Kidney (tissue), 14 donors: Measurements from ENCODE around the gene RNF149. TPM values are rescaled to one million over a fixed set of nuclear protein-coding genes. Genes with fewer than 3 reads are reported as not detected.

Experiments
- DNase-seq, 5 donors: peaks; one replicate each; pipeline ENCODE4 v3.0.0-alpha.2; 2013 to 2020
- FAIRE-seq: peaks from 2 replicates; lab custom pipeline; 2012; peaks lifted over from hg19 to GRCh38; lab: Jason Lieb, UNC
- H3K27ac ChIP-seq, 2 donors: one replicate each; pipeline ENCODE4 v1.7.0; 2013; ENCODE audit warnings: low read depth in 2 of 2, low read length in 2 of 2, inconsistent platforms in 1 of 2
- H3K27me3 ChIP-seq: one replicate; pipeline ENCODE4 v1.7.1; 2013; ENCODE audit warnings: low read length, inconsistent platforms; ENCODE audit not compliant: control insufficient read depth, insufficient read depth
- H3K36me3 ChIP-seq, 3 donors: one replicate each; pipeline versions ENCODE4 v1.7.0 to v1.7.1; 2013; ENCODE audit warnings: low read length in 3 of 3, control low read depth in 1 of 3, inconsistent platforms in 1 of 3; ENCODE audit not compliant: insufficient read depth in 3 of 3, control insufficient read depth in 2 of 3
- H3K4me1 ChIP-seq, 3 donors: one replicate each; pipeline versions ENCODE4 v1.7.0 to v1.7.1; 2013; ENCODE audit warnings: low read length in 3 of 3, inconsistent platforms in 1 of 3, low read depth in 1 of 3; ENCODE audit not compliant: control insufficient read depth in 2 of 3, insufficient read depth in 2 of 3
- H3K4me3 ChIP-seq, 3 donors: one replicate each; pipeline versions ENCODE4 v1.7.0 to v1.8.1; 2013; ENCODE audit warnings: low read length in 3 of 3, control low read depth in 1 of 3, inconsistent platforms in 1 of 3
- H3K9ac ChIP-seq, 3 donors: one replicate each; pipeline versions ENCODE4 v1.7.0 to v1.7.1; 2013; ENCODE audit warnings: low read length in 3 of 3, control low read depth in 1 of 3, inconsistent platforms in 1 of 3
- H3K9me3 ChIP-seq, 3 donors: one replicate each; pipeline versions ENCODE4 v1.7.0 to v1.7.1; 2013; ENCODE audit warnings: low read length in 3 of 3, control low read depth in 1 of 3, inconsistent platforms in 1 of 3; ENCODE audit not compliant: control insufficient read depth in 2 of 3, insufficient read depth in 1 of 3
- intact Hi-C: fragments of 100-400 bp; cut with DNase I; formaldehyde crosslinking; loops from one replicate; pipeline ENCODE4 v1.11.1; 2022
- polyA plus RNA-seq: library from polyadenylated mRNA; stranded (reverse); fragments of 350-450 nt; fragmentation: Illumina TruSeq; extraction: RNeasy Lipid Tissue Mini Kit (QIAGEN cat#74804); gene quantifications from one replicate; pipeline ENCODE4 v1.2.3, GENCODE V29; 2014; ENCODE audit warnings: low read depth, low replicate concordance; ENCODE audit not compliant: insufficient read depth
- total RNA-seq: library from RNA; stranded (reverse); fragmentation: NEBNext Ultra II Directional; extraction: Animal tissue kit (Norgen Biotek cat#: 25700); gene quantifications from one replicate; pipeline ENCODE4 v1.2.1, GENCODE V29; 2021
- TF ChIP-seq, protein P1 (sequence below): IDR thresholded peaks from 3 replicates; pipeline ENCODE4 v1.5.1; 2012; ENCODE audit warnings: mild to moderate bottlenecking, moderate library complexity, borderline replicate concordance; ENCODE audit not compliant: insufficient read depth; ENCODE audit errors: extremely low read depth
- donor health status: control.
- donor health status: control.
- donor health status: control.
- donor health status: control.
- donor health status: control.
- donor health status: DM: yes; HTN: yes; CAD: no.
- donor health status: Normal renal cell carcinoma (clear cell type).

Gene RNF149
- total and polyA plus RNA-seq, 2 donors from 2014 or later, result 30.1 to 75.8 TPM

DNA sequence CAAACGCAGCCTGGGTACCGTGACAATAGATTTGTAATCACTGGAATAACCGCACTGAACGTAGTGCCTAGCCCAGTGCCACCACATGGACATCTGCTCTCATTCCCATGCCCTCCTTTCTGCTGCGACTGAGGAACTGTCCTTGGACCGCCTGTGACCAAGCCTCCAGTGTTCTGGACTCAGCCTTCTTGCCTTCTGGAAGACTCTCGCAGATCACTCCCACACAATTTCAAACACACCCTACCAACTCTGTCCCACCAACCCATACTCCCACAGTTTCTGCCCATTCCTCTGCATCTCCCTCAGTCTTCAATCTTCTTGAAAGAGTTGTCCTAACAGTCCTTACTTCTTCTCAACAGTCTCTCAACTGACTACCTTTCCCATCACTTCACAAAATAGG lies 2.1 kb downstream of the RNF149 start:
- Histone ChIP-seq H3K36me3 (no peaks in the 10 kb centered on the region), H3K9ac (peak overlapping the region; percentile 20 to 91 (median 20)), H3K9me3 (no peaks in the 10 kb centered on the region), H3K27ac (peak overlapping the region; percentile 15 to 95), H3K27me3 (no peaks in the 10 kb centered on the region), H3K4me3 (peak overlapping the region; percentile 47 to 85 (median 82)), H3K4me1 (peaks cover 5 to 12% (median 6%) of the 10 kb centered on the region in 3 donors)
- intact Hi-C loops, result no loop called here
- TF ChIP-seq, protein P1, sequence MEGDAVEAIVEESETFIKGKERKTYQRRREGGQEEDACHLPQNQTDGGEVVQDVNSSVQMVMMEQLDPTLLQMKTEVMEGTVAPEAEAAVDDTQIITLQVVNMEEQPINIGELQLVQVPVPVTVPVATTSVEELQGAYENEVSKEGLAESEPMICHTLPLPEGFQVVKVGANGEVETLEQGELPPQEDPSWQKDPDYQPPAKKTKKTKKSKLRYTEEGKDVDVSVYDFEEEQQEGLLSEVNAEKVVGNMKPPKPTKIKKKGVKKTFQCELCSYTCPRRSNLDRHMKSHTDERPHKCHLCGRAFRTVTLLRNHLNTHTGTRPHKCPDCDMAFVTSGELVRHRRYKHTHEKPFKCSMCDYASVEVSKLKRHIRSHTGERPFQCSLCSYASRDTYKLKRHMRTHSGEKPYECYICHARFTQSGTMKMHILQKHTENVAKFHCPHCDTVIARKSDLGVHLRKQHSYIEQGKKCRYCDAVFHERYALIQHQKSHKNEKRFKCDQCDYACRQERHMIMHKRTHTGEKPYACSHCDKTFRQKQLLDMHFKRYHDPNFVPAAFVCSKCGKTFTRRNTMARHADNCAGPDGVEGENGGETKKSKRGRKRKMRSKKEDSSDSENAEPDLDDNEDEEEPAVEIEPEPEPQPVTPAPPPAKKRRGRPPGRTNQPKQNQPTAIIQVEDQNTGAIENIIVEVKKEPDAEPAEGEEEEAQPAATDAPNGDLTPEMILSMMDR, result no peak
- no peak for DNase-seq
- no peak for FAIRE-seq

DNA sequence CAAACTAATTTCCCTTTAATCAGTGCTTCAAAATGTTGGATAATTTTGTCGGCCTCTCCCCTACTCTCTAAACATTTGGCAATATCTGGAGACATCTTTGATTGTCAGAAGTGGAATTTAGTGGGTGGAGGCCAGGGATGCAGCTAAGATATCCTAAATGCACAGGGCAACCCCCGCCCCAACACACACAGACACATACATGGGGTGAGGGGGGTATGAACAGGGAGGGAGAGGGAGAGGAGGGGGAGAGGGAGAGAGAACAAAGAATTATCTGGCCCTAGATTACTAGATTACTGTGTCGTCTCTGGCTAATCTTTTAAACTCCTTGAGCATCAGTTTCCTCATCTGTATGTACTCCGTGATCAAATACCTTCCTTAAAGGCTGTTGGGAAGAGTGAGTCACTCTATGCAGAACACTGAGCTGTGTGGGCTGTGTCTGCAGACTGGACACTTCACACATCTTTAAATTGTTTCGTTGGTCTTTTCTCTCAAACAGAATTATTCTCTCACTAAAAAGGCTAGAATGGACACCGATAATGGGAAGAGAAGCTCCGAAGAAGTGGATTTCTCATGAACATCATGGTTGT lies 2.9 kb downstream of the RNF149 start:
- H3K27me3 ChIP-seq, result no peaks in the 10 kb centered on the region
- H3K36me3 ChIP-seq, result no peaks in the 10 kb centered on the region
- no peak for FAIRE-seq
- peaks cover 0 to 12% (median 5%) of the 10 kb centered on the region in 3 donors for H3K4me1 ChIP-seq
- peak overlapping the region in 1 of 3 donors; percentile 91 for H3K9ac ChIP-seq
- intact Hi-C loops, result no loop called here
- TF ChIP-seq, protein P1, result no peak
- peak overlapping the region in 2 of 3 donors; percentile 82 to 85 for H3K4me3 ChIP-seq
- H3K27ac ChIP-seq, result no peak overlapping the region
- DNase-seq, result no peak
- H3K9me3 ChIP-seq, result no peaks in the 10 kb centered on the region

DNA sequence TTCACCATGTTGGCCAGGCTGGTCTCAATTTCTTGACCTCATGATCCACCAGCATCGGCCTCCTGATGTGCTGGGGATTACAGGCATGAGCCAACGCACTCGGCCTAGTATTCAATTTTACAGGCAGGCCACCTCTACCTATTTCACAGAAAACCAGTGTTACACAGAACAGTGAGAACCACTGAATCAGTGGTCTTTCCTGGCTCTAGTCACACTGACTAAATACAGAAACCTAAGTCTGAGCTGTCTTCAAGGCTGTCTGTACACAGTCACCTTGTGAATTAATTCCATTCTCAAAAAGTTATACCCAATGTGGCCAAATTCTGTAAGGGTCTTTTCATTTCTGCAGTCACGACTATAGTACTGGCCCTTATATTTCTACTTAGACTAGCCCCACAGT lies 3.5 kb downstream of the RNF149 start:
- Histone ChIP-seq H3K9me3 (no peaks in the 10 kb centered on the region), H3K27me3 (no peaks in the 10 kb centered on the region), H3K36me3 (no peaks in the 10 kb centered on the region), H3K4me3 (peak overlapping the region in 1 of 3 donors; percentile 10), H3K9ac (no peak overlapping the region), H3K27ac (no peak overlapping the region), H3K4me1 (peaks cover 0 to 12% (median 5%) of the 10 kb centered on the region in 3 donors)
- TF ChIP-seq, protein P1, result no peak
- FAIRE-seq (no peak), DNase-seq (no peak)
- intact Hi-C loops, result no loop called here

DNA sequence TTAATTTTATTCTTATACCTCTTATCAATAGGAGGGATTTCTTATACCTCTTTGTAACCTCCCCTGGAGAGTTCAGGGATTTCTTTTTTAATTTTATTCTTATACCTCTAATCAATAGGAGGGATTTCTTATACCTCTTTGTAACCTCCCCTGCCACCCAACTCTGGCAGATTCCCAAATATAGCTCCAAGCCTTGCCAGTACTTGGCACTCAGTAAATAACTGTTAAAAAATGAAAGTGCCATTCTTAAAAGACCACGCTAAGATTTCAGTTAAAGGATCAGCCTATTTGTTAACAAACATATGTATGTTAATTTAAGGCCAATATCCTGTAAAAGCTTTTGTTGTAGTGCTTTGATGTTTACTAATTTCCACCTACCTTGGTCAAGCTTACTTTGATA lies 4.8 kb downstream of the RNF149 start:
- no peak overlapping the region for H3K27ac ChIP-seq
- no peaks in the 10 kb centered on the region for H3K9me3 ChIP-seq
- no peaks in the 10 kb centered on the region for H3K27me3 ChIP-seq
- no peak overlapping the region for H3K9ac ChIP-seq
- no peak for DNase-seq
- no peak for FAIRE-seq
- TF ChIP-seq, protein P1, result no peak
- H3K4me1 ChIP-seq, result peaks cover 0 to 12% (median 5%) of the 10 kb centered on the region in 3 donors
- intact Hi-C loops, result no loop called here
- no peak overlapping the region for H3K4me3 ChIP-seq
- no peaks in the 10 kb centered on the region for H3K36me3 ChIP-seq
